ENCODE measurements around the gene ABHD6.
"Not testable (repeated sequence)": the region's sequence is repeated elsewhere in the genome, so short reads cannot be mapped to it uniquely, and the experiment has no call there.

Gene ABHD6

DNA sequence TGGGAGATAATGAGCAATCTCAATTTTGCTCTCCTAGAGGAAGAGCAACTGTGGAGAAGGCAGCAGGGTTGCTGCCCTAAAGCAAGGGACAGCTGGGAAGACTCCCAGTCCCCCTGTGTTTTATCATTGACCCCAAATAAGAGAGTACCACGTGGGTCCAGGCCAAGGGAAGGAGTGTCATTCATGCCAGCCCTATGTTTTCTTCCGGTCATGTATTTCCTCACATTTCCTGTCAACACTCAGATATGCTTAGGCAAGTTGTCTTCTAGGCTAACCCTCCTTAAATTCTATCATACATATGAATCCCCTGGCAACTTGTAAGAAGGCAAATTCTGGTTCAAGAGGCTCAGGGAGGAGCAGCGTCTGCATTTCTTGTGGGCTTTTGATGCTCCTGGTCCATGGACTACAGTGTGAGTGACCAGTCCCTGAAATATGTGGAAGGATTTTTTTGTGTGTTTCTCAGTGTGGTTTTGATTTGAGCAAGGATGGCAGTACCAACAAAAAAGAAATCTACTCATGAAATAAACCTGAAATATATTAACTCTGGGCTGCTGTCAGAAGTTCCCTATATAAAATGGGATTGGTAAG, 36.5 kb downstream of the ABHD6 start:
- no peak for DNase-seq (ENCODE audit: low read depth)

DNA sequence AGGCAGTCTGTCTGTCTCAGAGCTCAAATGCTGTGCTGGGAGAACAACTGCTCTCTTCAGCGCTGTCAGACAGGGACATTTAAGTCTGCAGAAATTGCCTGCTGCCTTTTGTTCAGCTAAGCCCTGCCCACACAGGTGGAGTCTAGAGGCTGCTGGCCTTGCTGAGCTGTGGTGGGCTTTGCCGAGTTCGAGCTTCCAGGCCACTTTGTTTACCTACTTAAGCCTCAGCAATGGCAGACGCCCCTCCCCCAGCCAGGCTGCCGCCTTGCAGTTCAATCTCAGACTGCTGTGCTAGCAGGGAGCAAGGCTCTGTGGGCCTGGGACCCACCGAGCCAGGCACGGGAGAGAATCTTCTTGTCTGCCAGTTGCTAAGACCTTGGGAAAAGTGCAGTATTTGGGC, 43.5 kb downstream of the ABHD6 start:
- no peak for DNase-seq (ENCODE audit: low read depth)

DNA sequence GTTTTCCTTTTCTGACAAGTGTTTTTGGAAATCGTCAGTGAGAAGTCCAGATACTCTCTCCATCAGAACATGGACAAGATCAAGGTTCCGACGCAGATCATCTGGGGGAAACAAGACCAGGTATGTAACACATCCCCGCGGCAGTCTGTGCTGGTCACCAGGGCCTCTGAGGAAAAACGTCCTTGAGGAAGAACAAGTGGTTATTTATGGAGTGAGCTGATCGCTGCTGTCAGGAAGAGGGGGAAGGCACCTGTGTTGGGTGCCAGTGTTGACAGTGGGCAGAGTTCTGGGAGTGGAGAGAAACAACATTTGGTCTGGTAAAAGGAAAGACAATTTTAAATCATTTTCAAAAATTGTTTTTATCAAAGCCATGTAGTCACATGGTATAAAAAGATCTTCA, 47.7 kb downstream of the ABHD6 start:
- no peak for DNase-seq (ENCODE audit: low read depth)

DNA sequence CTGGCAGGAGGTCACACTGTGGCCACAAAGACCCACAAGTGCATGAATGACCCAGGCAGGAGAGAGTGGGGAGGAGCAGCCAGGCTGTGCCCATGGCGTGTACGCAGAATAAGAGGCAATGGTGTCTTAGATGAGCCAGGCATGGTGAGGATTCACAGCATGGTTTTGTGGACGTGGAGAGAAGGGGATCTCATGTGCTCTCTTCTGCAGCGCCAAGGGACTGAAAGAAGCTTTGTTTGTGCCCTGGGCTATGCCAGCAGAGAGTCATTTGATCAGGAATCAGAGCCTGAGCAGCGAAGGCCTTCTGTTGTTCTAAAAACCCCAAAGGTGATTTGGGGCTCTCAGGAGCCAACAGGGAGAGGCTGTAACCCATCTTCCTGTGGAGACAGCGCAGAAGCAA, 49.8 kb downstream of the ABHD6 start:
- DNase-seq (ENCODE audit: low read depth): no peak

DNA sequence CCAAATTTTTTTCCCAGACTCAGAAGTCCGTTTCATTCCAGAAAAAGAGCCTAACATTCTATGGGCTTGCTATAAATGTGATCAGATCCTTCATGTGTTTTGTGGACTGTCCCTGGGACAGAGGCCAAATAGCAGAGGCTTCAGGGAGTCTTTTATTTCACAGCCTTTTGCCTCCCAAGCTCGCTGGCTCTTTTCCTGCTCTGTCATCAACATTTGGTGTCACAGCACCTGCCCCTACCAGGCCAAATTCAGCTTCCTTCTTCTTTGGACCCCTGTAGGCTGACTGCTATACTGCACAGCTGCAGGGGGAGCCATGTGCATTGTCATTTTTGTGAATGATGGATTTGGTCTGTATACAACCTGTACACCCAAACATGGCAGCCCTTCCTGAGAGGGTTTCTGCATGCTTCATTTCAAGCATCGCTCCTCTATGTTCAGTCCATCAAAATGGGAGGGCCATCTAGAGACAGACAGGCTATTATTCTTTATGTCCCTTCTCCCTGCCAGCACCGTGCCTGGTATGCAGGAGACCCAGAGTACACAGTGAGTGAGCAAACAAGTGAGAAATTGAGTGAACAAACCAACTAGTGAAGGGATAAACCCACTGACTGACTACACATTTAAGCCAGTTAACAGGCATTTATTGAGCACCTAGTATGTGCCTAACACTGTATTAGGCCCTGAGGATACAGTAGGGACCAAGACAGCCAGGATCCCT, 50.6 kb downstream of the ABHD6 start:
- no peak for DNase-seq (ENCODE audit: low read depth)

DNA sequence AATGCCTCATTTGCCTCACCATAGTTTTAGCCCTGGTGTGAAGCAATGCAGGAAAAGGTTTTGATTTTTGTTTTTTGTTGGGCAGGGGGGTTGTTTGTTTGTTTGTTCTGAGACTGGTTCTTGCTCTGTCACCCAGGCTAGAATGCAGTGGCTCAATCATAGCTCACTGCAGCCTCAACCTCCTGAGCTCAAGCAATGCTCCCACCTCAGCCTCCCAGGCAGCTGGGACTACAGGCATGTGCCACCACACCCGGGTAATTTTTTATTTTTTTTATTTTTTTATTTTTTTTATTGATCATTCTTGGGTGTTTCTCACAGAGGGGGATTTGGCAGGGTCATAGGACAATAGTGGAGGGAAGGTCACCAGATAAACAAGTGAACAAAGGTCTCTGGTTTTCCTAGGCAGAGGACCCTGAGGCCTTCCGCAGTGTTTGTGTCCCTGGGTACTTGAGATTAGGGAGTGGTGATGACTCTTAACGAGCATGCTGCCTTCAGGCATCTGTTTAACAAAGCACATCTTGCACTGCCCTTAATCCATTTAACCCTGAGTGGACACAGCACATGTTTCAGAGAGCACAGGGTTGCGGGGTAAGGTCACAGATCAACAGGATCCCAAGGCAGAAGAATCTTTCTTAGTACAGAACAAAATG, 51.5 kb downstream of the ABHD6 start:
- not testable (repeated sequence) for DNase-seq (ENCODE audit: low read depth)

DNA sequence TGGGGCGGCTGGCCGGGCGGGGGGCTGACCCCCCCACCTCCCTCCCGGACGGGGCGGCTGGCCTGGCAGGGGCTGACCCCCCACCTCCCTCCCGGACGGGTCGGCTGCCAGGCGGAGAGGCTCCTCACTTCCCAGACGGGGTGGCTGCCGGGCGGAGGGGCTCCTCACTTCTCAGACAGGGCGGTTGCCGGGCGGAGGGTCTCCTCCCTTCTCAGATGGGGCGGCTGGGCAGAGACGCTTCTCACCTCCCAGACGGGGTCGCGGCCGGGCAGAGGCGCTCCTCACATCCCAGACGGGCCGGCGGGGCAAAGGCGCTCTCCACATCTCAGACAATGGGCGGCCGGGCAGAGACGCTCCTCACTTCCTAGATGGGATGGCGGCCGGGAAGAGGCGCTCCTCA, 52.9 kb downstream of the ABHD6 start:
- DNase-seq (ENCODE audit: low read depth): not testable (repeated sequence)

DNA sequence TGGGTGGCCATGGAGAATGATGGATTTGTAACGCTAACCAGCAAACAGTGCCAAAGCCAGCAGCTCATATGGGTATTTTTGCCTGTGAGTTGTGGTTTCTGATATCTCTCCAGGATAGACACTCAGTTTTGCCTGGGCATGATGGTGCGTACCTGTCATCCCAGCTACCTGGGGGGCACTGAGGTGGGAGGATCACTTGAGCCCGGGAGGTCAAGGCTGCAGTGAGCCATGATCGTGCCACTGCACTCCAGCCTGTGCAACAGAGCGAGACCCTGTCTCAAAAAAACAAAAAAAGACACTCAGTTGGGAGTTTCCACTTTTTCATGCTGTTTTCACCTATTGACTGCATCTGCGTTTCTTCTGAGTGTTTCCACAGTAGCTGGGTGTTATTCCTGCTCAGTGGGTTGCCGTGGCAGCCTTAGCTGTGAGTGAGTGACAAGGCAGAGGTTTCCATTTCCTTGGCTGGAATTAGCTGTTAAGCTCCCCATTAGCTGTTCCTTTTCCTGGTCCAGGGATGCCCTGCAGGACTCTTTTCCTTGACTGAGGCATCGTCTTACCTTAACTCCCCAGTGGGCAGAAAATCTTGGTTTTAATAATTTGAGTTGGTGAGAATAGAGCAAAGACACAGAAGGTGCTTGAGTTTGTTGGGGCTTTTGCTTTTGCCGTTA, 54.2 kb downstream of the ABHD6 start:
- no peak for DNase-seq (ENCODE audit: low read depth)

DNA sequence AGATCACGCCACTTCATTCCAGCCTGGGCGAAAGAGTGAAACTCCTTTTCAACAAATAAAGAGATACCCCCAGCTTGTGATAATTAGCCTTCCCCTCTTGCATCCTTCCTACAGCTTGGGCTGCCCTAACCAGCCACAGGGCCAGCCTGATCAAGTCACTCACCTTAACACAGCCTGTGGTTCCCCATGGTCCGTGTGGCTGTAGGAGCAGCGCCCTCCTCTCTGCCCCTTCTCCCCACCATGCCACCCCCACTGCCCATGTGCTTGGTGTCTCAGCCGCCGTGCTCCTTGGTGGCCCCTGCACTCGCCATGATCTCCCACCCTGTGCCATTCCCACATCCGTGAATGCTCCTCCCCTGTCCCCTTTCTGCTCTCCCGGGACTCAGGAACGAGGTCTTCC, 55.3 kb downstream of the ABHD6 start:
- DNase-seq (ENCODE audit: low read depth): no peak

DNA sequence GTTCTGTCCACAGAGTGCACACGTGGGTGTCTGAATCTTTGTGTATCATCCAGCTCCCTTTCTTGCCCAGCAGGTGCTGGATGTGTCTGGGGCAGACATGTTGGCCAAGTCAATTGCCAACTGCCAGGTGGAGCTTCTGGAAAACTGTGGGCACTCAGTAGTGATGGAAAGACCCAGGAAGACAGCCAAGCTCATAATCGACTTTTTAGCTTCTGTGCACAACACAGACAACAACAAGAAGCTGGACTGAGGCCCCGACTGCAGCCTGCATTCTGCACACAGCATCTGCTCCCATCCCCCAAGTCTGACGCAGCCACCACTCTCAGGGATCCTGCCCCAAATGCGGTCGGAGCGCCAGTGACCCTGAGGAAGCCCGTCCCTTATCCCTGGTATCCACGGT, 55.9 kb downstream of the ABHD6 start:
- no peak for DNase-seq (ENCODE audit: low read depth)

DNA sequence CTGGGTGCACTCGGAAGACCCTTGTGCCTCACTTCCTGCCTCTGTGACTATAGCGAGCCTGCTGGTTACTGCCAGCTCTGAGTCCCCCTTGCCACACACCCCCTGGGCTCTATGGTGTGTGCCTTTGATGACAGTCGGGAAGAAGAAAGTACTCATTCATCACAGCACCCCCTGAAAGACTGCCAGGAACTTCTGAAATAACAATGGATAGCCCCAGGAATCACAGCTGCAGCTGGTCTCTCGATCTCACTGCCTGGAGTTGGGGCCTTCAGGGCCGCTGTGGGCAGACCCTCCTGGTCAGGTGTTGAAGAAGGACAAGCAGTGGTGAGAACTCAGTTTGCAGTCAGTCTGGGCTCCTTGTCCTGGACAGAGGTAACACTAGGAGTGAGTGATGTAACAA, 58.7 kb downstream of the ABHD6 start:
- DNase-seq (ENCODE audit: low read depth): no peak

DNA sequence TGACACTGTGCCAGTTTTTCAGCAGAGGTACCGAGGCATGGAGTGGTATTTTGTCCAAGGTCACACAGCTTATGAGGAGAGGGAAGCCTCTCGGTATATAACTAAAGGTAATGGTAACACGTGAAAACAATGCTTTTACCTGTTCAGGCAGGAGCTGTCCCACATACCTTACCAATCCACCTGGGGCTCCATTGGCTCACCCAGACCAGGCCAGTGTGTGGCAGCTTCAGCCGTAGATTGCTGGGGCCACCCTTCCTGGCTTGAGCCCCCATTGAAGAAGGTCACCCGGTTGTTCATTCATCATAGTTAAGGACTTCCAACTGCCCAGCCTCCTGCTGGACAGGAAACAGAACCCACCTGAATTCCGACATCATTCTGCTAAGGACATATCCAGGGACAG, 59.3 kb downstream of the ABHD6 start:
- no peak for DNase-seq (ENCODE audit: low read depth)

DNA sequence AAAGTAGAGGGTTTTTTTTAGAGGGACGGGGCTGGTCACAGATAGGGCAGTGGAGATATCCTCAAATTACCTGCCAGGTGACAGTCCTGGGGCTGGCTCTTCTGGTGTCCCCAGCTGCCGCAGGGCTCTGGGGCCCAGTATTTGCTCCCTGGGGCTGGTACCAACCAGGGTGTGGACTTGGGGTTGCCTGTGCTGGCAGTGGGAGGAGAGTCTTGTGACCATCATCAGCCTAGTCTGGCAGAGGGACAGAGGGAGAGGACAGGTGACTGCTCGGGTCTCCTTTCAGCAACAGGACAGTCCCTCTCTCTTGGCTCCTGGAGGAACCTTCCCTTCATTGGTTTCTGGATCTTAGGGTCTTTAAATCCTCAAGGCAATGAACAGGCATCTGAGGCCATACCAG, 60.6 kb downstream of the ABHD6 start:
- no peak for DNase-seq (ENCODE audit: low read depth)

DNA sequence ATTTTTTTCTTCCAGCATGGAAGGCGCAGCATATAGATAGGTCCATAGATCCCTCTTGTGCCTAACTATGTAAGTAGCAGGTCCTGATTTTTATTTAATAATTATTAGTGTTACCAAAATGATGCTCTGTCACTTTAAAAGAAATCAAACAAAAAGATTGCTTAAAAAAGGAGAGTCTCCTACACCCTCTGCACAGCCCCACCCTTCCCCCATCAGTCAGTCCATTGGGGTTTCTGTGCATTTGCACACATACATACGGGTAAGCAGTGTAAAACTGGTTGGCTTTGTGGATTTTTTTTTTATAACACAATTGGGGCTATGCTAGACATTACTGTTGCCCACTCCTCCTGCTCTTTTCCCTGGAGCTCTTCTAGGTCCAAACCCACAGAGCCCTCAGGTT, 61.5 kb downstream of the ABHD6 start:
- DNase-seq (ENCODE audit: low read depth): no peak

DNA sequence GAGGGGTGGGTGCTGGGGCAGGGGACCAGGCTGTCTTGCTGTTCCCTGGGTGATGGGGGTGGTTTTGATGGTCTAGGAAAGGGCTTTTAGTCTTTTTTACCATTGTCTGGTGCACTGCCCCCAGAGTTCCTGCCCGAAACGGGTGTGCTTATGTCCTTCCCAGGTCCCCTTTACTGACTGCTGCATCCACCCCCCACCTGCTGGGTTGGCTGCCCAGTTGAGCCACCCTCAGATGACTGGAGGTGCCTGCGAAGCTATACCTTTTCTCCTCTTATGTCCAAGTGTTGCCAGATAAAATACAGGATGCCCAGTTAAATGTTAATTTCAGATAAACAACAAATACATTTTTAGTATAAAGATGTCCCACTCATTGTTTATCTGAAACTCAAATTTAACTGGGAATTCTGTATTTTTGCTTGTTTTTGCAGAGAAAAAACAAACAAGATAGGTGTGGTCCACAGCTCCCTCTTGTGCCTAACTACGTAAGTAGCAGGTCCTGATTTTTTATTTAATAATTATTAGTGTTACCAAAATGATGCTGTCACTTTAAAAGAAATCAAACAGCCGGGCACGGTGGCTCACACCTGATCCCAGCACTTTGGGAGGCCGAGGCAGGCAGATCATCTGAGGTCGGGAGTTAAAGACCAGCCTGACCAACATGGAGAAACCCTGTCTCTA, 62.4 kb downstream of the ABHD6 start:
- no peak for DNase-seq (ENCODE audit: low read depth)

DNA sequence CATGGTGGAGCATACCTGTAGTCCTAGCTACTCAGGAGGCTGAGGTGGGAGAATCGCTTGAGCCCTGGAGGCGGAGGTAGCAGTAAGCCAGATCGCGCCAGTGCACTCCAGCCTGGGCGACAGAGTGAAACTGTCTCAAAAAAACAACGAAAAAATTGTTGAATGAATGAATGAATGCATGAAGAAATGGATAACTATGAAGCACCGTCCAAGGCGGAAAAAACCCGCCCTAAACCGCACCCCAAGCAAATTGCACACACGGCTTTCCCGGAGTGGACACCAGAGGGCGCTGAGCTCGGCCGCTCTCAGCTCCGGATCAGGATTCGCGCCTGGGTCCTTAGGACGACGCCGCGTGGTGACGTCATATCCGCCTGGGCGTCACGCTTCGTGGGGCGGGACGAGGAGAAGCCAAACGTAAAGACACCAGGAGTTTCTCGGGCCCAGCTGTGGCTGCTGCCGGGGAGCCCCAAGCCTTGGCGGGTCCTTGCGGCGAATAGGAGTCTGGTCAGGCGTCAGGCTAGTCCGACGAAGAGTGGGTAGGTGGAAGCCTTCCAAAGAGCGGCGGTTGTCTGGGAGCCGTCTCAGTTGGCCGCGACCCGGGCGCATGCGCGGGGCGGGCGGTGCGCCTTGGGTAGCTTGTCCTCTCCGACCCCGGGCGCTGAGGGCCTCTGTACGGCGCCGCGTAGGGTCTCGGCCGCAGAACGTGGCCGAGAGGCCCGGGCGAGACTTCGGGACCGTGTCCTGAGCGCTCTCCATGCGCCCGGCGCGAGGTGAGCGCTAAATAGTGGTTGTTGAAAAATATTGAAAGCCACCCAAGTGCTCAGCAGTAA, 68.5 kb downstream of the ABHD6 start, which contains the start of the genes HTD2 and RPP14:
Gene HTD2, plus strand, starts transcription at position 639 of the 830 bp plus-strand sequence. CDS start 11,094 bp downstream, outside the sequence.
Gene RPP14, plus strand, starts transcription at position 364 of the 830 bp plus-strand sequence. CDS start 4,085 bp downstream, outside the sequence.
- peak; percentile 98 for DNase-seq (ENCODE audit: low read depth)

DNA sequence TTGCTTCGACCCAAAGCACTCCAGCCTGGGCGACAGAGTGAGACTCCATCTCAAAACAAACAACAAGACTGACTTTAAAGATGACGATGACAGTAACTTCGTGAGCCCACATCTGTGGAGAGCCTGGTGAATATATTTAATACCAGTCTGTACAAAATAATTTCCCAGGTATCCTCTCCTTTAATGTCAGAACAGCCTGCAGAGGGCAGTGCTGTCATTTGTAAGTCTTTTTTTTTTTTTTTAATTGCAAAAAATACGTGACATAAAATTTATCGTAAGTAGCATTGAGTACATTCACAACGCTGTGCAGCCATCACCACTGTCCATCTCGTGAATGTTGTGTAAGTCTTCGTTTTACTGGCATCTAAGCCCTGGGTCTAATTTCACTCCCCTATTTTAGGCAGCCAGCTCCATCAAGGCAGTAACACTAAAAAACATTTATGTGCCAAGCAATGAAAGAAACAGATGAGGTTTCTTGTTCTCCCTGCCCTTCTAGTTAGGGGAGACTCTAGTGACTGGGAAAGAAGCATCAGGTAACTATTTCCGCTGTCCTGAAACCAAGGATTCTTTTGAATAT, 70.1 kb downstream of the ABHD6 start:
- DNase-seq (ENCODE audit: low read depth): no peak

DNA sequence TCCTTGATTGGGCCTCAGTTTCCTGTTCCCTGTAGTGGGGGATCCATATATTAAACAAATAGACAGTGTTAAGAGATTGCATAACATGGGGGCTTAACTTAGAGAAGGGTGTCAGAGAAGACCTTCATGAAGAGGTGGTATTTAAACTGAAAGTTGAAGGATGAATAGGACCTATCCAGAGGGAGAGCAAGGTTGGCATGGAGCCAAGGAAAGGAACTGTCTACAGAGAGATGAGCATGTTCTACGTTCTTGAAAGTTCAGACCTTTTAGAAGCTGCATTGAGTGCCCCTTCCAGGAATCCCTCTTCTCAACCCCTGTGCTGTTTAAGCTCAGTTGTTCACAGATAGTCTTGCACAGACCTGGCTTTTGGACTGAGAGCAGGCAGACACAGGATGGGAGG, 71.1 kb downstream of the ABHD6 start:
- no peak for DNase-seq (ENCODE audit: low read depth)

DNA sequence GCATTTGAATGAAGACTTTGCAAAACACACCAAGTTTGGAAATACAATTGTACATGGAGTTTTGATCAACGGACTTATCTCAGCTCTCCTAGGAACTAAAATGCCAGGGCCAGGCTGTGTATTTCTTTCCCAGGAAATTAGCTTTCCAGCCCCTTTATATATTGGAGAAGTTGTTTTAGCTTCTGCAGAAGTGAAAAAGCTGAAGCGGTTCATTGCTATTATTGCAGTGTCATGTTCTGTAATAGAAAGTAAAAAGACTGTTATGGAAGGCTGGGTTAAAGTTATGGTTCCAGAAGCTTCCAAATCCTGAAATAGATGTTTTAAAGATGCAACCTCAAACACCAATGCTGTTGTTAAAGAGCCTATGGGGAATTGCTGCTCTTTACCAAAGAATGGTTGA, 80.2 kb downstream of the ABHD6 start:
- no peak for DNase-seq (ENCODE audit: low read depth)

DNA sequence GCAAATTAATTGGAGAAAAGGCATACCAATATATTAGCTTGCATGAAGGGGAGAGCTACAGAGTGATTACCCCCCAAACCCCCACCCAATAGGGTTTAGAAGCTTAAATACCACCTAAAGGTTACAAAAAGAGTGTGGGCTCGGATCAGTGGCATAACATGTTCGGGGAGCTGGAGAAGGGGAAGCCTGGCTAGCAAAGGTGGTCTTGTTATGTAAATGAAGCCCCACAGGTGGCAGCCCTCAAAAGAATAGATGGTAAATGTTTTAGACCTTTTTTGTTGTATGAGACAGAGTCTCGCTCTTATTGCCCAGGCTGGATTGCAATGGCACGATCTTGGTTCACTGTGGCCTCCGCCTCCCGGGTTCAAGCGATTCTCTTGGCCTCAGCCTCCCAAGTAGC, 84.2 kb downstream of the ABHD6 start:
- DNase-seq (ENCODE audit: low read depth): no peak

DNA sequence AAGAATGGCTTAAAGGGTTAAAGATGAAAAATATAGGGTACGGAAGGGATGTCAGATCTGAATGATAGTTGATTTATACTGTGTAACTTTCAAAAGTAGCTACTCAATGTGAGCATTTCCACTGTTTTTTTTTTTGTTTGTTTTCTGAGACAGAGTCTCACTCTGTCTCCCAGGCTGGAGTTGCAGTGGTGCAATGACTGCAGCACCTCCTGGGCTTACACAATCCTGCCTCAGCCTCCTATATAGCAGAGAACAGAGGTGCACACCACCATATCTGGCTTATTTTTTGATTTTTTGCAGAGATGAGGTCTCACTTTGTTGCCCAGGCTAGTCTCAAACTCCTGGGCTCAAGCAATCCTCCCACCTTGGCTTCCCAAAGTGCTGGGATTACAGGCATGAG, 85.2 kb downstream of the ABHD6 start:
- no peak for DNase-seq (ENCODE audit: low read depth)
